ENCODE measurements around the gene EPHB1. TPM values are rescaled to one million over a fixed set of nuclear protein-coding genes. Genes with fewer than 3 reads are reported as not detected.

The EPHB1 gene
- total RNA-seq, 1 donor from 2014 or later = 1.3 TPM

GRCh38 chr3:135176881-135177280 is 381.8 kb downstream of the EPHB1 start:
- TF ChIP-seq, protein P1, sequence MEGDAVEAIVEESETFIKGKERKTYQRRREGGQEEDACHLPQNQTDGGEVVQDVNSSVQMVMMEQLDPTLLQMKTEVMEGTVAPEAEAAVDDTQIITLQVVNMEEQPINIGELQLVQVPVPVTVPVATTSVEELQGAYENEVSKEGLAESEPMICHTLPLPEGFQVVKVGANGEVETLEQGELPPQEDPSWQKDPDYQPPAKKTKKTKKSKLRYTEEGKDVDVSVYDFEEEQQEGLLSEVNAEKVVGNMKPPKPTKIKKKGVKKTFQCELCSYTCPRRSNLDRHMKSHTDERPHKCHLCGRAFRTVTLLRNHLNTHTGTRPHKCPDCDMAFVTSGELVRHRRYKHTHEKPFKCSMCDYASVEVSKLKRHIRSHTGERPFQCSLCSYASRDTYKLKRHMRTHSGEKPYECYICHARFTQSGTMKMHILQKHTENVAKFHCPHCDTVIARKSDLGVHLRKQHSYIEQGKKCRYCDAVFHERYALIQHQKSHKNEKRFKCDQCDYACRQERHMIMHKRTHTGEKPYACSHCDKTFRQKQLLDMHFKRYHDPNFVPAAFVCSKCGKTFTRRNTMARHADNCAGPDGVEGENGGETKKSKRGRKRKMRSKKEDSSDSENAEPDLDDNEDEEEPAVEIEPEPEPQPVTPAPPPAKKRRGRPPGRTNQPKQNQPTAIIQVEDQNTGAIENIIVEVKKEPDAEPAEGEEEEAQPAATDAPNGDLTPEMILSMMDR (IDR thresholded peaks at IDR 0.05; ENCODE audit: unreplicated experiment) = no peak
- Mint-ChIP-seq H3K27ac (no peak overlapping the region), H3K27me3 (ENCODE audit: low read depth) (peaks cover 13% of the 10 kb centered on the region), H3K9me3 (no peaks in the 10 kb centered on the region), H3K4me1 (no peaks in the 10 kb centered on the region), H3K4me3 (no peak overlapping the region), H3K36me3 (no peaks in the 10 kb centered on the region)
- DNase-seq (ENCODE audit: low spot score in 2 of 2, unreplicated experiment in 2 of 2) = no peak

DNA sequence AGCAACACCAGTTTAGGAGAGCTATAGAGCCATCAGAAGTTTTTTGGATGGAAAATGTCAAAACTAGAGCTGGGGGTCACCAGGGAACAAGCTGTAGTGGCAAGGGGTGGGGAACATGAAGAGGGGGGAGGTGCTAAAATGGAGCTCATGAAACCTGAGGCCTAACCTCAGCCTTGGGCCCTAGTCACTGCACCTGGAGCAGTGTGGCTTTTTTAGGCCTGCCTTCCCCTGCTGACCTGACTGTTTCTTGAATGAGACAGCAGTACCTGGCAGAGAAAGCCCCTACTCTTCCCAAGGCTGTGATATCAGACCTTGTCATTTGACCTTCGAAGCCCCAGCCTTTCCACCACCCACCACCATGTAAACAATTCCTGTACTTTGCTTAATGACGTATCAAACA is 383.5 kb downstream of the EPHB1 start:
- no peaks in the 10 kb centered on the region for H3K9me3 Mint-ChIP-seq
- no peak for DNase-seq (ENCODE audit: low spot score in 2 of 2, unreplicated experiment in 2 of 2)
- no peak overlapping the region for H3K27ac Mint-ChIP-seq
- no peaks in the 10 kb centered on the region for H3K36me3 Mint-ChIP-seq
- H3K27me3 Mint-ChIP-seq (ENCODE audit: low read depth) = peaks cover 10% of the 10 kb centered on the region
- TF ChIP-seq, protein P1 (IDR thresholded peaks at IDR 0.05; ENCODE audit: unreplicated experiment) = no peak
- H3K4me3 Mint-ChIP-seq = no peak overlapping the region
- H3K4me1 Mint-ChIP-seq = no peaks in the 10 kb centered on the region

- Mint-ChIP-seq H3K27ac (no peak overlapping the region), H3K4me3 (no peak overlapping the region), H3K27me3 (ENCODE audit: low read depth) (no peaks in the 10 kb centered on the region), H3K36me3 (no peaks in the 10 kb centered on the region), H3K4me1 (no peaks in the 10 kb centered on the region), H3K9me3 (no peaks in the 10 kb centered on the region)
- DNase-seq (ENCODE audit: low spot score in 2 of 2, unreplicated experiment in 2 of 2) = no peak
- TF ChIP-seq, protein P1 (IDR thresholded peaks at IDR 0.05; ENCODE audit: unreplicated experiment) = no peak
These were observed 386.3 kb downstream of the EPHB1 start for GRCh38 chr3:135181408-135181807.

DNA sequence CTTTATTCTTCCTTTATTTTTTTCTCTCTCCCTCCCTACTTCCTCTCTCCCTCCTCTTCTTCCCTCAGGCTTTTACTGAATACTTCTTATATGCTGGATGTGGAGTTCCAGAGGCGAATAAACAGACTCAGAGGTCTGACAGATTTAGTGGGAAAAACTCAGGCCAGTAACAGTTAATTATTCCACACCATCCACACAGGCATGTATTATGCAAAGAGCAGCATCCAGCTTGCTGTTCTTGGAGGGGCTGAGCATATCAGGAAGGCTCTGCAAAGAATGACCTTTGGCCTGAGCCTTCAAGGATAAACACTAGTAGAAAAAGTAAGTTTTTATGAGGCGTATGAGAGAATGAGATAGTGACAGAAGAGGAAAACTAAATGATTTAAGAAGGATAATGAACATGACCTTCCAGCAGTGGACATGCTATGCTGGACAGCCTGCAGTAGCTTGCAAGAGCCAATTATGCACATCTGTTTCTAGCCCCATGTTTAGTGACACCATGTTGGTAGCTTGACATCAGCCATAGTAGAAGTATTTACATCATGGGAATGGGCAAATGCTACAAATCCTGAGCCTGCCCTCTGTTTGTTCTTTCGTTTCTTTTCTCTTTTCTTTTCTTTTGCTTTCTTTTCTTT is 387.4 kb downstream of the EPHB1 start:
- H3K4me3 Mint-ChIP-seq = no peak overlapping the region
- H3K4me1 Mint-ChIP-seq = no peaks in the 10 kb centered on the region
- no peak for DNase-seq (ENCODE audit: low spot score in 2 of 2, unreplicated experiment in 2 of 2)
- no peaks in the 10 kb centered on the region for H3K9me3 Mint-ChIP-seq
- TF ChIP-seq, protein P1 (IDR thresholded peaks at IDR 0.05; ENCODE audit: unreplicated experiment) = no peak
- H3K27me3 Mint-ChIP-seq (ENCODE audit: low read depth) = no peaks in the 10 kb centered on the region
- no peak overlapping the region for H3K27ac Mint-ChIP-seq
- no peaks in the 10 kb centered on the region for H3K36me3 Mint-ChIP-seq

DNA sequence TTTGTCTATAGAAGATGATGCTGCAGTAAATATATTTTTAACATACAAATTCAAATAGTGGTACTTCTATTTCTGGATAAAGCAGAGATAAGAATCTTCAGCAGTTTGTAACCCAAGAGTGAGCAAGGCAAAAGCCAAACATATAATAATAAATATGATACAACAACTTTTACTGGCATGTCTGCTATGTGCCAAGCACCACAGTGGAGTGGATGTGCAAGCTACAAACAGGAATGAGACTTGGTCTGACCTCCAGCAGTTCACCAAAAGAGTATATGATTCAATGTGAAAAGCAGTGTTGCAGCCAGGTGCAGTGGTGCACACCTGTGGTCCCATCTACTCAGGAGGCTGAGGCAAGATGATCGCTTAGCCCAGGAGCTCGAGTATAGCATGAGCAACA is 395.6 kb downstream of the EPHB1 start:
- Mint-ChIP-seq H3K4me3 (no peak overlapping the region), H3K4me1 (no peaks in the 10 kb centered on the region), H3K36me3 (no peaks in the 10 kb centered on the region), H3K27me3 (ENCODE audit: low read depth) (no peaks in the 10 kb centered on the region), H3K27ac (no peak overlapping the region), H3K9me3 (peaks cover 4% of the 10 kb centered on the region)
- TF ChIP-seq, protein P1 (IDR thresholded peaks at IDR 0.05; ENCODE audit: unreplicated experiment) = no peak
- no peak for DNase-seq (ENCODE audit: low spot score in 2 of 2, unreplicated experiment in 2 of 2)

DNA sequence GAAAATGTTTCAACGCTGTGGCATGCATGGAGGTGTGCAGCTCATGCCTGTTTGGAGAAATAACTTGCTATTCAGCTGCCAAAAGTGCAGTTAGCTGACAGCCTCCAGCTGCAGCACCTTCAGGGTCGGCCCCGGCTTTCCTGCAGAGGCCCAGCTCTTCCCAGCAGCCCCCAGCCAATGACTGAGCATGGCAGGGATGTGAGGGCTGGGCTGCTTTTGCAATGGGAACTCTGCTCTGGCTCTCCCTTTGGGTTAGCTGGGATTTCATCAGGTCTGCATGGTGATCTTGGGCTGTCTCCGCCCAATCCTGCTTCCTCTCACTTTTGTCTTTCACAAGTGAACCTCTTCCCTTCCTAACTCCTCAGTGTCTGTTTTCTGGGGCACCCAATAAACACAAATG is 396.6 kb downstream of the EPHB1 start:
- no peaks in the 10 kb centered on the region for H3K36me3 Mint-ChIP-seq
- TF ChIP-seq, protein P1 (IDR thresholded peaks at IDR 0.05; ENCODE audit: unreplicated experiment) = no peak
- peaks cover 4% of the 10 kb centered on the region for H3K9me3 Mint-ChIP-seq
- no peak overlapping the region for H3K4me3 Mint-ChIP-seq
- no peak overlapping the region for H3K27ac Mint-ChIP-seq
- H3K27me3 Mint-ChIP-seq (ENCODE audit: low read depth) = no peaks in the 10 kb centered on the region
- DNase-seq (ENCODE audit: low spot score in 2 of 2, unreplicated experiment in 2 of 2) = no peak
- H3K4me1 Mint-ChIP-seq = no peaks in the 10 kb centered on the region
